Erythroblast (primary cell): Measurements from ENCODE around the gene ZNF215.
"Not testable (repeated sequence)": the region's sequence is repeated elsewhere in the genome, so short reads cannot be mapped to it uniquely, and the experiment has no call there.

Experiments used
- GATA1 ChIP-seq: IDR thresholded peaks from 2 replicates; pipeline ENCODE4 v1.6.1; 2011; ENCODE audit warnings: low read depth, mild to moderate bottlenecking, control low read depth, low read length, moderate library complexity
- POLR2A ChIP-seq: IDR thresholded peaks from 2 replicates; pipeline ENCODE4 v1.6.1; 2011; ENCODE audit warnings: mild to moderate bottlenecking, low read length

- TF ChIP-seq POLR2A, GATA1: not testable (repeated sequence)
Measured at GRCh38 chr11:6887711-6888110, 38.5 kb upstream of the ZNF215 start.
